ENCODE results near the gene SALL3.

- TF ChIP-seq, protein P1, sequence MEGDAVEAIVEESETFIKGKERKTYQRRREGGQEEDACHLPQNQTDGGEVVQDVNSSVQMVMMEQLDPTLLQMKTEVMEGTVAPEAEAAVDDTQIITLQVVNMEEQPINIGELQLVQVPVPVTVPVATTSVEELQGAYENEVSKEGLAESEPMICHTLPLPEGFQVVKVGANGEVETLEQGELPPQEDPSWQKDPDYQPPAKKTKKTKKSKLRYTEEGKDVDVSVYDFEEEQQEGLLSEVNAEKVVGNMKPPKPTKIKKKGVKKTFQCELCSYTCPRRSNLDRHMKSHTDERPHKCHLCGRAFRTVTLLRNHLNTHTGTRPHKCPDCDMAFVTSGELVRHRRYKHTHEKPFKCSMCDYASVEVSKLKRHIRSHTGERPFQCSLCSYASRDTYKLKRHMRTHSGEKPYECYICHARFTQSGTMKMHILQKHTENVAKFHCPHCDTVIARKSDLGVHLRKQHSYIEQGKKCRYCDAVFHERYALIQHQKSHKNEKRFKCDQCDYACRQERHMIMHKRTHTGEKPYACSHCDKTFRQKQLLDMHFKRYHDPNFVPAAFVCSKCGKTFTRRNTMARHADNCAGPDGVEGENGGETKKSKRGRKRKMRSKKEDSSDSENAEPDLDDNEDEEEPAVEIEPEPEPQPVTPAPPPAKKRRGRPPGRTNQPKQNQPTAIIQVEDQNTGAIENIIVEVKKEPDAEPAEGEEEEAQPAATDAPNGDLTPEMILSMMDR (conservative IDR thresholded peaks at IDR 0.05) = no peak
- TF ChIP-seq ZFX (IDR thresholded peaks at IDR 0.05) = no peak
Observed at GRCh38 chr18:79019881-79020280, 40.3 kb downstream of the SALL3 start.

Measured in C4-2B (cell line).